Mesendoderm (in vitro differentiated cells): Measurements from ENCODE around the gene TACC3.
"Not testable (repeated sequence)": the region's sequence is repeated elsewhere in the genome, so short reads cannot be mapped to it uniquely, and the experiment has no call there.

Experiments used
- DNase-seq: peaks from one replicate; pipeline ENCODE4 v3.0.0; 2013
- H2AK5ac ChIP-seq: 2 replicates; pipeline ENCODE4 v1.6.1; 2013; ENCODE audit warnings: low read length, inconsistent platforms
- H2BK120ac ChIP-seq: 2 replicates; pipeline ENCODE4 v1.6.1; 2013; ENCODE audit warnings: low read depth, mild to moderate bottlenecking, low read length, moderate library complexity, mixed read lengths
- H2BK15ac ChIP-seq: replicated peaks from 2 replicates; pipeline ENCODE4 v1.6.1; 2013; ENCODE audit warnings: low read depth, mild to moderate bottlenecking, moderate library complexity
- H2BK5ac ChIP-seq: 2 replicates; pipeline ENCODE4 v1.6.1; 2013; ENCODE audit warnings: low read length, inconsistent platforms
- H3K18ac ChIP-seq: 2 replicates; pipeline ENCODE4 v1.6.1; 2013; ENCODE audit warnings: mild to moderate bottlenecking, low read length, mixed read lengths
- H3K23ac ChIP-seq: one replicate; pipeline ENCODE4 v1.6.1; 2013; ENCODE audit warnings: low read length
- H3K27ac ChIP-seq: 2 replicates; pipeline ENCODE4 v1.5.1; 2013; ENCODE audit warnings: low read depth, mild to moderate bottlenecking, inconsistent platforms, low read length, moderate library complexity
- H3K27me3 ChIP-seq: 2 replicates; pipeline ENCODE4 v1.6.1; 2013; ENCODE audit warnings: low read length, control low read depth, mild to moderate bottlenecking, inconsistent platforms; ENCODE audit not compliant: insufficient read depth, poor library complexity
- H3K36me3 ChIP-seq: 2 replicates; pipeline ENCODE4 v1.6.1; 2013; ENCODE audit warnings: low read length, inconsistent platforms; ENCODE audit not compliant: control insufficient read depth, insufficient read depth
- H3K4ac ChIP-seq: one replicate; pipeline ENCODE4 v1.6.1; 2013; ENCODE audit warnings: low read depth, mild to moderate bottlenecking, low read length, moderate library complexity
- H3K4me1 ChIP-seq: 2 replicates; pipeline ENCODE4 v1.6.1; 2013; ENCODE audit warnings: low read depth, low read length, inconsistent platforms; ENCODE audit not compliant: control insufficient read depth
- H3K4me2 ChIP-seq: 2 replicates; pipeline ENCODE4 v1.6.1; 2013; ENCODE audit warnings: low read length
- H3K4me3 ChIP-seq: 2 replicates; pipeline ENCODE4 v1.5.1; 2013; ENCODE audit warnings: mild to moderate bottlenecking, low read length
- H3K56ac ChIP-seq: one replicate; pipeline ENCODE4 v1.6.1; 2013; ENCODE audit warnings: low read length
- H3K79me1 ChIP-seq: 2 replicates; pipeline ENCODE4 v1.6.1; 2013; ENCODE audit warnings: low read length, inconsistent platforms
- H3K79me2 ChIP-seq: 2 replicates; pipeline ENCODE4 v1.6.1; 2013; ENCODE audit warnings: mild to moderate bottlenecking, low read length; ENCODE audit not compliant: control insufficient read depth, insufficient read depth
- H3K9ac ChIP-seq: 2 replicates; pipeline ENCODE4 v1.6.1; 2013; ENCODE audit warnings: low read length, inconsistent platforms
- H4K5ac ChIP-seq: one replicate; pipeline ENCODE4 v1.6.1; 2013; ENCODE audit warnings: low read length
- H4K8ac ChIP-seq: one replicate; pipeline ENCODE4 v1.6.1; 2013; ENCODE audit warnings: low read depth, mild to moderate bottlenecking, control low read depth, low read length, moderate library complexity
- WGBS: extraction: QIAGEN DNeasy Blood & Tissue Kit; methylation state at CpG from one replicate; pipeline ENCODE4 v1.1.7; 2013; ENCODE audit warnings: low lambda C conversion rate, missing lambda C conversion rate; ENCODE audit not compliant: insufficient coverage; ENCODE audit errors: extremely low coverage; 5-methylcytosine and 5-hydroxymethylcytosine counted together

Gene TACC3

GRCh38 chr4:1693131-1693896 lies 28.0 kb upstream of the TACC3 start:
- WGBS, result no CpG with 5 or more reads among the region's 7 CpGs
- H3K18ac ChIP-seq, result no peak overlapping the region
- H3K9ac ChIP-seq, result no peak overlapping the region
- no peak overlapping the region for H3K56ac ChIP-seq
- H3K4me3 ChIP-seq, result no peak overlapping the region
- no peaks in the 10 kb centered on the region for H3K79me2 ChIP-seq
- no peak overlapping the region for H2AK5ac ChIP-seq
- no peak overlapping the region for H2BK120ac ChIP-seq
- peaks cover 7% of the 10 kb centered on the region for H3K36me3 ChIP-seq
- H2BK15ac ChIP-seq, result no peak overlapping the region
- no peak overlapping the region for H4K8ac ChIP-seq
- H3K4ac ChIP-seq, result no peak overlapping the region
- no peak overlapping the region for H4K5ac ChIP-seq
- no peak overlapping the region for H3K27ac ChIP-seq
- H2BK5ac ChIP-seq, result no peak overlapping the region
- DNase-seq, result peak; percentile 84
- no peaks in the 10 kb centered on the region for H3K4me1 ChIP-seq
- no peak overlapping the region for H3K4me2 ChIP-seq
- H3K79me1 ChIP-seq, result no peaks in the 10 kb centered on the region
- no peak overlapping the region for H3K23ac ChIP-seq
- H3K27me3 ChIP-seq, result no peaks in the 10 kb centered on the region

- Histone ChIP-seq H2AK5ac (no peak overlapping the region), H3K36me3 (peaks cover 8% of the 10 kb centered on the region), H2BK120ac (no peak overlapping the region), H3K9ac (no peak overlapping the region), H3K56ac (no peak overlapping the region), H3K23ac (no peak overlapping the region), H3K4me1 (no peaks in the 10 kb centered on the region), H4K8ac (no peak overlapping the region), H4K5ac (no peak overlapping the region), H2BK15ac (no peak overlapping the region), H3K27me3 (no peaks in the 10 kb centered on the region), H3K79me2 (no peaks in the 10 kb centered on the region), H2BK5ac (no peak overlapping the region), H3K4me2 (no peak overlapping the region), H3K4me3 (no peak overlapping the region), H3K18ac (no peak overlapping the region), H3K79me1 (peaks cover 2% of the 10 kb centered on the region), H3K4ac (no peak overlapping the region), H3K27ac (no peak overlapping the region)
- WGBS, result no CpG with 5 or more reads among the region's 5 CpGs
- DNase-seq, result no peak
Observed at GRCh38 chr4:1695913-1696312, 25.4 kb upstream of the TACC3 start.

- Histone ChIP-seq H3K79me1 (peaks cover 24% of the 10 kb centered on the region), H3K79me2 (peaks cover 20% of the 10 kb centered on the region), H3K36me3 (peaks cover 13% of the 10 kb centered on the region)
- not testable (repeated sequence) for H2BK15ac ChIP-seq, H4K8ac ChIP-seq, H3K4me3 ChIP-seq, DNase-seq, H3K4me1 ChIP-seq, H3K27me3 ChIP-seq, H3K27ac ChIP-seq, H2BK120ac ChIP-seq, H3K9ac ChIP-seq, H3K4me2 ChIP-seq, H2BK5ac ChIP-seq, H3K56ac ChIP-seq, H3K4ac ChIP-seq, H2AK5ac ChIP-seq, H3K18ac ChIP-seq, H3K23ac ChIP-seq, H4K5ac ChIP-seq
- WGBS, result no CpG with 5 or more reads among the region's 8 CpGs
Observed at GRCh38 chr4:1701671-1702070, 19.6 kb upstream of the TACC3 start.

- Histone ChIP-seq H3K4me3 (no peak overlapping the region), H3K79me2 (peaks cover 26% of the 10 kb centered on the region), H3K4me2 (no peak overlapping the region), H3K4ac (no peak overlapping the region), H3K9ac (no peak overlapping the region), H4K8ac (no peak overlapping the region), H4K5ac (no peak overlapping the region), H2BK120ac (no peak overlapping the region), H3K4me1 (no peaks in the 10 kb centered on the region), H2BK15ac (no peak overlapping the region), H3K79me1 (peaks cover 24% of the 10 kb centered on the region), H3K36me3 (peaks cover 13% of the 10 kb centered on the region), H2BK5ac (no peak overlapping the region), H3K27me3 (no peaks in the 10 kb centered on the region), H3K56ac (no peak overlapping the region), H2AK5ac (no peak overlapping the region), H3K27ac (no peak overlapping the region), H3K23ac (no peak overlapping the region), H3K18ac (no peak overlapping the region)
- WGBS, result no CpG with 5 or more reads among the region's 1 CpG
- DNase-seq, result no peak
Observed at GRCh38 chr4:1703867-1704266, 17.5 kb upstream of the TACC3 start.

GRCh38 chr4:1705732-1706131 lies 15.6 kb upstream of the TACC3 start:
- no peak overlapping the region for H3K23ac ChIP-seq
- no peak overlapping the region for H3K4me2 ChIP-seq
- no peak overlapping the region for H3K56ac ChIP-seq
- H4K8ac ChIP-seq, result no peak overlapping the region
- H3K79me2 ChIP-seq, result peaks cover 39% of the 10 kb centered on the region
- H3K9ac ChIP-seq, result no peak overlapping the region
- H2BK15ac ChIP-seq, result no peak overlapping the region
- H3K4me3 ChIP-seq, result no peak overlapping the region
- H2BK5ac ChIP-seq, result no peak overlapping the region
- peaks cover 27% of the 10 kb centered on the region for H3K79me1 ChIP-seq
- H3K36me3 ChIP-seq, result peaks cover 12% of the 10 kb centered on the region
- H3K4ac ChIP-seq, result no peak overlapping the region
- no peak overlapping the region for H3K18ac ChIP-seq
- H2AK5ac ChIP-seq, result no peak overlapping the region
- no peak overlapping the region for H4K5ac ChIP-seq
- H3K4me1 ChIP-seq, result no peaks in the 10 kb centered on the region
- WGBS, result no CpG with 5 or more reads among the region's 6 CpGs
- H3K27ac ChIP-seq, result no peak overlapping the region
- no peaks in the 10 kb centered on the region for H3K27me3 ChIP-seq
- H2BK120ac ChIP-seq, result no peak overlapping the region
- no peak for DNase-seq

- Histone ChIP-seq H3K4me1 (no peaks in the 10 kb centered on the region), H3K4ac (no peak overlapping the region), H3K36me3 (peaks cover 12% of the 10 kb centered on the region), H3K4me3 (no peak overlapping the region), H3K23ac (no peak overlapping the region), H2BK120ac (no peak overlapping the region), H4K5ac (no peak overlapping the region), H3K27me3 (no peaks in the 10 kb centered on the region), H3K56ac (no peak overlapping the region), H3K9ac (no peak overlapping the region), H3K27ac (no peak overlapping the region), H2AK5ac (no peak overlapping the region), H4K8ac (no peak overlapping the region), H3K4me2 (no peak overlapping the region), H2BK15ac (no peak overlapping the region), H3K79me1 (peaks cover 29% of the 10 kb centered on the region), H2BK5ac (no peak overlapping the region), H3K18ac (no peak overlapping the region), H3K79me2 (peaks cover 44% of the 10 kb centered on the region)
- no CpG with 5 or more reads among the region's 6 CpGs for WGBS
- no peak for DNase-seq
Observed at GRCh38 chr4:1706358-1706757, 15.0 kb upstream of the TACC3 start.
